GM18951 (cell line): ENCODE measurements around the gene CNST.

Experiments
- POLR2A ChIP-seq: IDR thresholded peaks from 4 replicates; pipeline ENCODE4 v1.6.1; 2011; ENCODE audit warnings: mild to moderate bottlenecking; ENCODE audit not compliant: insufficient read length, insufficient read depth; ENCODE audit errors: extremely low read depth
- in situ Hi-C: fragments of 300-500 bp; cut with MboI; formaldehyde crosslinking; loops from one replicate; pipeline ENCODE4 v1.12.0; 2022; ENCODE audit warnings: low sequenced_read_pairs, mixed read lengths, inconsistent platforms; ENCODE audit not compliant: unreplicated experiment

CNST gene, protein sequence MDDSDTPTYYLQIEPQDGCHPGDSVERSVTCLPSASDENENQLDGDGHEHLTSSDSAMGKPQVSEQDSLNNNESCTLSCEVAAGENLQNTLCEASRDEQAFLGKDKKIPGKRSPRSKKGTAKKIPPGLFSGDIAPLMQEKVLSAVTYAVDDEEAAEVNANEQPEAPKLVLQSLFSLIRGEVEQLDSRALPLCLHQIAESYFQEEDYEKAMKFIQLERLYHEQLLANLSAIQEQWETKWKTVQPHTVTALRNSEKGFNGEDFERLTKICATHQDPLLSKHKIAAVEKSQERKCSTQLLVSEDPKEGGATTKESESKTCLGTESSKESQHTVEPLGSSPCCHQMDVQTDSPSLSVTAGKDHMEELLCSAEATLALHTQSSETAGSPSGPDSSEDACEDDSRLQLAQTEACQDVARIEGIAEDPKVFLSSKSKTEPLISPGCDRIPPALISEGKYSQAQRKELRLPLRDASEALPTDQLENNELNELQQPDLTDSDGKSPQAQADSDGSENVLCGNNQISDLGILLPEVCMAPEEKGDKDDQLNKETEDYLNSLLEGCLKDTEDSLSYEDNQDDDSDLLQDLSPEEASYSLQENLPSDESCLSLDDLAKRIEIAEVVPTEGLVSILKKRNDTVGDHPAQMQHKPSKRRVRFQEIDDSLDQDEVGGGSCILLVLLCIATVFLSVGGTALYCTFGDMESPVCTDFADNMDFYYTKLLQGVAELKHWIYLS

DNA sequence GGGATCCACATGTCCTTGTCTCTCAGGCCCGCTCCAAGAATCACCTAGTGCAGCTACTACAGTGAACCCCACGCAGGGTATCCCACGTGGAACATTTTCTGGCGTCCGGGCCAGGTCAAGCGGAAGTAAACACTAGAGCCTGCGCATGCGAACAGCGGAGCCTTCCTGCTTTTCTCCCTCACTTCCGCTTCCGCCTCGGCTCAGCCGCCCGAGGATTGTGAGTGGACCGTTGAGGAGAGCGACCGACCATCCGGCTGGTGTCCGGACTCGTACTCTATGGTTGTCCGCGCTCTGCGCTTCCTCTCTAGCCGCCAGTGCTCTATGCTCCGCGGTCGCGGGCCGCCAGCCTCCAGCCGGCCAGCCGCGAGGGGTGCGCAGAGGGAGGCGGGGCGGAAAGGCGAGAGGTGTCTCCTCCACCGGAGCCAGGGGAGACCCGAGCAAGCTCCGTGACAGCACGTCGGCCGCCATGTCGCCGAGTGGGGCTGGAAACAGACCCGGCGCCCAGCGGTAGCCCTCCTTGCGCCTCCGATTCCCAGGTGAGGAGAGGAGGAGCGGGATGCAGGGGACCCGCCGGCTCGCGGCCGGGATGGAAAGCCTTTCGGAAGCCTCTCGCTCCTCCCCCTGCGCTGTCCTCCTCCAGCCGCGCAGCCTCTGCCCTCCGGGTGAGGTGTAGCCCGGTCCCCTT lies at the start of gene CNST, which contains the start of gene TFB2M:
Gene CNST (plus strand): TSS at position 329 of the 685 bp plus-strand sequence. CDS start 25,107 bp downstream, outside the sequence.
Gene TFB2M (minus strand): TSS at position 134 of the 685 bp plus-strand sequence. CDS start 123 bp downstream, at position 11.
- in situ Hi-C loops = no loop called here

DNA sequence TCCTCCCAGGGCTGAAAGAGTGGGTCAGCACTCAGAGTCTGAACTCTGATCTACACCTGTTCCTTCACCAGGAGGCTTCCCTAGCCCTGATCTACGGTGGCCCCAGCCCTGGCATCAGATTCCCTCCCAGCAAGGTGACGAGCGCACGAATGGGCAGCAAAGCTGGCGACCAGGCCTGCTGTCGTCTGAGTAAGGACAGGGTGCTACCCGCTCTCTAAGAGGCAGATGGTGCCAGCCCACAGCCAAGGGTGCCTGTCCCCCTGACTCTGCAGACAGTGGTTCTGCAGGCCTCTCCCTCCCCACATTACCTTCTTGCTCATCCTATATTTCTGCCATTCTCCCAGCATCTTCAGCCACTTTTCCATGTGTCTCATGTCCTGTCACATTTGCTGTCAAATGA lies 48.9 kb upstream of the CNST start:
- in situ Hi-C loops = no loop called here
- no peak for TF ChIP-seq POLR2A

More for the DNA sequence above, at the start of gene CNST, which contains the start of gene TFB2M:
- peak; percentile 89 for TF ChIP-seq POLR2A

DNA sequence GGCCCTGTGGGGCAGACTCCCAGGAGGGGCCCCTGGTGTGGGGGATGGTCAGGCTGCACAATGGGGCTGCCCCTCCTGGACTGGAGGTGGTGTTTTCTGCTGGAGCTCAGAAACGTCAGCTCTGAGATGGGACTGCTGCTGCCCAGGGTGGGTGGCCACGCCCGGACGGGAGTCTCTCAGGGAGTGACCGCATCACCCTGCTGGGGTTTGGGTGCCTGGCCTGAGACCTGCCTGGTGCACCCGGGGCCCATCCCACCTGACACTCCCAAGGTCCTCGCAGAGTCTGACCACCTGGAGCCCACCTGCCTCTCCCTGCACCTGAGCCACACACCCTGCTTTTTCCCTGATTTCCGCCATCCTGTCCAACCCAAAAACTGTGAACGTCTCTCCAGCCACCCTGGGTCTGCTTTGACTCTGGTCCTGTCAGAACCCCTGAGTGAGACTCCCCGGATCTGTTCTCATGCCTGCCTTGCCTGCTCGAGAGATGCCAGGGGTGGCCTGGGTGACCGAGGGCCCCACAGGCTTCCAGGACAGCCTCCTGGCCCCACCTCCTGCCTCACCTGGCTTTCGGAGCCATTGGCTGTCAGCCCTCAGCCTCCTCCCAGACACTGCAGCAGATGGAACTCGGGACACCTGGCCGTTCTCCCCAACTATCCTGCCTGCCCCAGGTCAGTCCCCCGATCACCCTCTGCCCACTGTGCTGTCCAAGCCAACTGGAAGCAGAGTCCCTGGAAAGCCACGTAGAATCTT lies 47.6 kb upstream of the CNST start:
- in situ Hi-C loops = no loop called here
- TF ChIP-seq POLR2A = no peak

DNA sequence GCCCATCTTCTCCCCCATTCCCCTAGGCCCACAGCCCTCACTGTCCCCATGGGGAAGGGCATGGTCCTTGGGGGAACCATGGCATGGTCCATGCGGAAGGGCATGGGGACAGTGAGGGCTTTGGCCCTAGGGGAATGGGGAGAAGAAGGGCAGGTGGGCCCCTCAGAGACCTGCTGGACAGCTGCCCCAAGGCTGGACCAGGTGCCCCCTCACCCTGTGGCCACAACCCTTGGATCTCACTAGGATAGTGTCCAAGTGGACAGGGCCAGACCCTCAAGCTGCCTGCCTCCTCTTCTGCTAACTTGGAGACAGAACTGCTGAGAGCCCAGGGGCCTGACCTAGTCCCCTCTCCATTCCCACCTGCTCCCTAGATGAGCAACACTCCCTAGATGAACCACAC lies 46.7 kb upstream of the CNST start:
- in situ Hi-C loops = no loop called here
- TF ChIP-seq POLR2A = no peak

DNA sequence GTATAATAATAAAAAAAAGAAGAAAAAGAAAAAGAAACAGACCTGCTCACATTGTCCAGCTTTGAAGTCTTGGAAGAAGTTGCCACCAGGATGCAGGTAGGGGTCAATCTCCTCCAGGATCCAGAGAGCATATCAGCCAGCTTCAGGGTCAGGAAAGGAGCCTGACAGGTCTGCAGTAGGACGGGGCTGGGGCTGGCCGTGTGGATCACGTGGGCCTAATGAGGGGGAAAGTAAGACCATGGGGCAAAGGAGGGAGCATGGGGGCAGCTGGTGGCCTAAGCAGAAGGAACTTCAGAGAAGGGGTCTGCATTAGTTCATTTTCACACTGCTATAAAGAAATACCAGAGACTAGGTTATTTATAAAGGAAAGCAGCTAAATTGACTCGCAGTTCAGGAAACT lies 39.9 kb upstream of the CNST start:
- in situ Hi-C loops = no loop called here
- no peak for TF ChIP-seq POLR2A

DNA sequence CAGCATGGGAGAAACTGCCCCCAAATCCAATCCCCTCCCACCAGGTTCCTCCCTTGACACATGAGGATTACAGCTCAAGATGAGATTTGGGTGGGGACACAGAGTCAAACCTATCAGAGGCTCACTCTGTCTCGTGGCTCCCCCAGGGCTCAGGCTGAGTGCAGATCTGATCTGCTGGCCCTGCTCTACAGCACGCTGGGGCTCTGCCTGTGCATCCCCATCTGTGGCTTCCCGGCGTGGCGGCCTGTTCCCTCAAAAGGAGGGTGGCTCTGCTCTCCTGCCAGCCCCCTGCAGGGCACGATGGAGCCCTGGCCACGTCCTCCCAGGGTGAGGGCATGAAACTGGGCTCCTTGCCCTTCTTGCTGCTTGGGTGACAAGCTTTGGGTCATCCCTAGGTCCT lies 39.3 kb upstream of the CNST start:
- no peak for TF ChIP-seq POLR2A

DNA sequence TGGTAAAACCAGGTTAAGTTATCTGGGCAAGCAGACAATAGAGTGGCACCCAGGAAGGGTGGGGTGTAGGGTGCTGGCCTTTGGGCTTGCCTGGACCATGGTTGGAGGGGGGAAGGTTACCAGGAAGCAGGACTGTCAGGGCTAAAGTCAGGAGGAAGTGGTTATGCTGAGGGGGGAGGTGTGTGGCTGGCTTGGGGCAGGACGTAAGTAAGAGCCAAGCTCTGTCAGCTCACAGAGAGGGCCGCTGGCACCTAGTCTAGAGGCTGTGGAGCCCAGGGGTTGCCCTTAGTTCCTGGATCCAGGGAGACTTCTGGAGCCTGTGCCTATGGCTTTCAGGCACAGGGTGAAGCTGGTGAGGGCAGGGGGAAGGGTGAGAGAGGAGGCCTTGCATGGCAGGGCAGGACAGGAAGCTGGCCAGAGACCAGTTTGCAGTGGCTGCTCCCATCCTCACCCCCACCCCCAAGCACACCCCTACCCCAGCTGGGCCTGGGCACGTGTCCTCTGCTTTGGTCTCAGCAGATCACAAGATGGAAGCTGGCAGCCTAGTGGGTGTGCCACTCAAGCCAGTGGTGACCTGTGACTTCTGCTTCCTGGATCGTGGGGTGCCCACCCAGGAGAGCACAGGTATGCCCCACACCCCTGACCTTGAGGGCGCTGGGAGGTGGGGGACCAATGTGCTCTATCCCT lies 38.7 kb upstream of the CNST start:
- in situ Hi-C loops = no loop called here
- TF ChIP-seq POLR2A = peak; percentile 22

More for the DNA sequence above, 39.3 kb upstream of the CNST start:
- in situ Hi-C loops = no loop called here

DNA sequence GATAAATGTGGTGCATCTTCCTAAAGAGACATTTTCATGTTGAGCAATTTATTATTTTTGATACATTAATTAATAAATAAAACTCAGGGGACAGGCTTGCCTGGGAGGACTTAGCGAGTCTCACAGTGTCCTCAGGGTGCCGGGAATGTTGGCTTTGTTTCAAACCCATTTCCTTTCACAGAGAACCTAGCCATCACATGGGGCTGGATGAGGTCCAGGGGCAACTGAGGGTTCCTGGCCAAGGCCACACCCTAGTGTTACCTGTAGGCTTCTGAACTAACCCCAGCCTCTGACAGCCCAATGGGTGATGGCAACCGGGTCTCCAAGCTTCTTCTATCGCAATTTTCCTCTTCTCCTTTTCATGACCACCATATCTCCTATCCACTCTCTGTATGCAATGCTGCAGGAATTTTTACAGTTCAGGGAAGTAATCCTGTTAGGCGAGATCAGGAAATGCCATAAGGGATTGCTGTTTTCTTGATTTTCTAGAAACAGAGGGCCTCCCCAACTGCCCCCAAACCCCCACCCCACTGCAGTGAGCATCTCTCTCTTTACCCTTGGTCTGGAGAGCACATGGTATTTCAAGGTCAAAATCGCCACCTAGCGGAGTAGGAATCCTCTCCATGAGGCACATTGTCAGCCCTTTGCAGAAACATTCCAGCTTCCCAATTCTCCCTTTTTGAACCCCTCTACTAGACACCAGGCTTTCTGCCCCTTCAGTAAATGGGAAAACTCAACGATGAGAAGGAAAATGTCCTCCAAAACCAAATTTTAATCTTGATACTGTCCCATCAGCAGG lies 37.1 kb upstream of the CNST start:
- in situ Hi-C loops = no loop called here
- no peak for TF ChIP-seq POLR2A

DNA sequence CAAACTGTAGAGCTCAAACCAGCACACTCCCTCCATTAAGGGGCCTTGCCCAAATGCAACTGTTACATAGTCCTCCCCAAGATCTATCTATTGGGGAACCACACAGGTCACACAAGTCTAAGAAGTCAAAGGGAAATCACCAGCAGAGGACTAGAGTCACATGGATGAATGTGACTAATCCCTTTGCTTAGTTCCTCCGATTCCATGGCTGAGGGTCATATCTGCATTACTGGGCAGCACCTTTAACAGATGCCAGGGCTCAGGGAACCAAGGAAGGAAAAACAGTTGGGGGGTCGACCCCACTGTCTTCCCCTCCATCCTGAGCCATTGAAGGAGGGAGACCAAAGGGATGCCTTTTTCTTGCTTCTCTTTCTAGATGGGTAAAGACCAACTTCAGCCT lies 35.8 kb upstream of the CNST start:
- no peak for TF ChIP-seq POLR2A
- in situ Hi-C loops = no loop called here

DNA sequence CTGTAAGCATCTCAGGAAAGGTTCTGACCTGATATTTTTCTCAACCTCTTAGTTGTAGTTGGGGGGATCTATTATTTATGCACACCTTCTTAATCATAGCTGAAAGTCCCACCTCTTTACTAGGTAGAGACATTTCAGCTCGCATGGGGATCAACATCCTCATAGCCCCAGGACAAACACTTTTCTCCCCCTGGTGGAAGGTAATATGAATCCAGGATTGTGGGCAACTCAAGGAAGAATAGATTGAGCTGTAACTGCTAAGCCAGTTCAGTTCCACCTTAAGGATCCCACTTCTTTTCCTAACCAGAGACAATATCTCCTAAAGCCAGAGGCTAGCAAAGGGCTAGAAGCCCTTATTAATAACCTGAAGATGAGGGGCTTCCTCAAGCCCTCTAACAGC lies 33.7 kb upstream of the CNST start:
- in situ Hi-C loops = no loop called here
- no peak for TF ChIP-seq POLR2A

DNA sequence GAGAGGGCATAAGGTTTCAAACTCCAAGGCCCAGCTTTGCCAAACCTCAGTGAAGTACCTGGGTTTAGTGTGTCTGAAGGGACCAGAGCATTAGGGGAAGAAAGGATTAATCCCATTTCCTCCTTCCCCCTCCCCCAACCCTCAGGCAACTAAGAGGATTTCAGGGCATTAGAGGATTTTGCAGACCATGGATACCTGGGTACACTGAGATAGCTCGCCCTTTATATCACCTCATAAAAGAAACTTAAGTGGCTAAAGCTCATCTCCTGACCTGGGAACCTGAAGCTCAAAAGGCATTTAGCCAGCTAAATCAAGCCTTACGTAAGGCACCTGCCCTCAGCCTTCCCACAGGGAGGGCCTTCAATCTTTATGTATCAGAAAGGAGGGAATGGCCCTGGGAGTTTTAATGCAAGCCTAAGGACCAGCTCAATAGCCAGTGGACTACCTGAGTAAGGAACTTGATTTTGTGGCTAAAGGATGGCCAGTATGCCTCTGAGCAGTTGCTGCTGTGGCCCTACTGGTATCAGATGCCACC lies 32.8 kb upstream of the CNST start:
- no peak for TF ChIP-seq POLR2A
- in situ Hi-C loops = no loop called here
